Transverse colon (tissue), 4 donors: ENCODE data around the gene CNTNAP2. TPM values are rescaled to one million over a fixed set of nuclear protein-coding genes. Genes with fewer than 3 reads are reported as not detected.

Experiments
- DNase-seq: peaks from one replicate; pipeline ENCODE4 v3.0.0-alpha.2; 2019
- H3K27ac ChIP-seq, 4 donors: fragments of 200-600 bp; sonication (generic); 2 replicates each; pipeline ENCODE4 v1.5.1; 2016 to 2018; ENCODE audit warnings: inconsistent platforms in 4 of 4
- H3K27me3 ChIP-seq: fragments of 200-600 bp; sonication (generic); 2 replicates; pipeline ENCODE4 v1.5.1; 2017; ENCODE audit warnings: inconsistent platforms
- H3K36me3 ChIP-seq, 4 donors: fragments of 200-600 bp; sonication (generic); 2 replicates each; pipeline ENCODE4 v1.5.1; 2017 to 2019; ENCODE audit warnings: inconsistent platforms in 4 of 4
- H3K4me1 ChIP-seq, 4 donors: fragments of 200-600 bp; sonication (generic); 2 replicates each; pipeline ENCODE4 v1.5.1; 2017 to 2020; ENCODE audit warnings: inconsistent platforms in 4 of 4
- H3K4me3 ChIP-seq, 4 donors: fragments of 200-600 bp; sonication (generic); 1 replicate in 1 of 4; 2 replicates in 3 of 4; pipeline versions ENCODE4 v1.5.1 to v1.6.1; 2017 to 2019; ENCODE audit warnings: inconsistent platforms in 4 of 4
- H3K9me3 ChIP-seq, 2 donors: fragments of 200-600 bp; sonication (generic); 2 replicates each; pipeline ENCODE4 v1.5.1; 2017 to 2019; ENCODE audit warnings: inconsistent platforms in 2 of 2
- CTCF ChIP-seq, 5 experiments: fragments of 200-600 bp in 3 of 5; fragments of 450-650 bp in 2 of 5; sonication (generic) in 3 of 5; IDR thresholded peaks; 1 replicate in 2 of 5; 2 replicates in 3 of 5; pipeline ENCODE4 v1.5.1; 2016 to 2017; ENCODE audit warnings: antibody characterized with exemption in 5 of 5, inconsistent platforms in 3 of 5, mild to moderate bottlenecking in 2 of 5, moderate library complexity in 1 of 5
- EP300 ChIP-seq: sonication (generic); formaldehyde crosslinking; IDR thresholded peaks from one replicate; pipeline ENCODE4 v1.6.1; 2017; ENCODE audit warnings: antibody characterized with exemption, low read depth
- POLR2A ChIP-seq: fragments of 450-650 bp; IDR thresholded peaks from one replicate; pipeline ENCODE4 v1.6.1; 2016; ENCODE audit warnings: antibody characterized with exemption, mild to moderate bottlenecking, moderate library complexity
- POLR2AphosphoS5 ChIP-seq, 3 donors: sonication (generic); formaldehyde crosslinking; IDR thresholded peaks; one replicate each; pipeline ENCODE4 v1.6.1; 2016; ENCODE audit warnings: antibody characterized with exemption in 3 of 3
- WGBS, 2 donors: methylation state at CpG; one replicate each; pipeline ENCODE4 v1.1.5; 2018; ENCODE audit warnings: low coverage in 1 of 2; 5-methylcytosine and 5-hydroxymethylcytosine counted together
- in situ Hi-C, 4 donors: fragments of 200-750 bp; cut with MboI; loops; one replicate each; pipeline versions ENCODE4 v1.15.0 to v1.15.1; 2017; ENCODE audit warnings: low sequenced_read_pairs in 3 of 4, low pct_ligation_motif_present in 1 of 4, low pct_unique_long_range_greater_than_20kb in 1 of 4
- intact Hi-C: fragments of 100-400 bp; cut with DNase I; formaldehyde crosslinking; loops from one replicate; pipeline ENCODE4 v1.15.1; 2023; ENCODE audit warnings: low total_unique reads
- total RNA-seq, 4 donors: library from RNA; depleted of rRNA; stranded (reverse); fragments of >200 nt; gene quantifications; one replicate each; pipeline ENCODE4 v1.1.0, GENCODE V29; 2016

Gene CNTNAP2
- total RNA-seq, 4 donors from 2014 or later, result 0.60 to 2.9 (median 2.4) TPM

DNA sequence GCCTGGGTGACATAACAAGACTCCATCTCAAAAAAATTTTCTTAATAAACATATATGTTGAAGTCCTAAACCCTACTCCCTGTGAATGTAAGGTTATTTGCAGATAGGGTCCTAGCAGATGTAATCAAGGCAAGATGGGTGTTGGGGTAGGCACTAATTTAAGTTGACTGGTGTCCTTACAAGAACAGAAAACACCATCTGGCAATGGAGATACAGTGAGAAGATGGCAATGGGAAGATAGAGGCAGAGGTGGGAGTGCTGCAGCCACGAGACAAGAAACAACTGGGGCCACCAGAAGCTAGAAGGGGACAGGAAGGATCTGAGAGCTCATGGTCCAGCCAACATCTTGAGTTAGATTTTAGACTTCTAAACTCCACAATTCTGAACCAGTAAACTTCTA lies 606.4 kb downstream of the CNTNAP2 start:
- TF ChIP-seq POLR2A, result no peak
- no peak for TF ChIP-seq EP300
- TF ChIP-seq CTCF (IDR thresholded peaks at IDR 0.05), result no peak
- TF ChIP-seq POLR2AphosphoS5 (IDR thresholded peaks at IDR 0.05), result no peak
- no peaks in the 10 kb centered on the region for H3K27me3 ChIP-seq
- no peaks in the 10 kb centered on the region for H3K9me3 ChIP-seq
- no peaks in the 10 kb centered on the region for H3K4me1 ChIP-seq
- H3K27ac ChIP-seq, result no peak overlapping the region
- DNase-seq, result no peak
- in situ Hi-C loops (no loop called here), intact Hi-C loops (no loop called here)
- 44 to 56% methylated on average over 1 of the region's 1 CpG for WGBS, 2 donors
- H3K36me3 ChIP-seq, result no peaks in the 10 kb centered on the region
- no peak overlapping the region for H3K4me3 ChIP-seq

GRCh38 chr7:146725520-146725919 lies 608.9 kb downstream of the CNTNAP2 start:
- intact Hi-C loops (no loop called here), in situ Hi-C loops (no loop called here)
- DNase-seq, result no peak
- peaks cover 0 to 1% of the 10 kb centered on the region in 2 donors for H3K9me3 ChIP-seq
- TF ChIP-seq EP300 (no peak), POLR2A (no peak), POLR2AphosphoS5 (IDR thresholded peaks at IDR 0.05) (no peak), CTCF (IDR thresholded peaks at IDR 0.05) (no peak)
- 79 to 85% methylated on average over 3 of the region's 3 CpGs for WGBS, 2 donors
- H3K4me1 ChIP-seq, result no peaks in the 10 kb centered on the region
- H3K4me3 ChIP-seq, result no peak overlapping the region
- H3K27me3 ChIP-seq, result no peaks in the 10 kb centered on the region
- H3K36me3 ChIP-seq, result no peaks in the 10 kb centered on the region
- H3K27ac ChIP-seq, result no peak overlapping the region

GRCh38 chr7:146728141-146728540 lies 611.5 kb downstream of the CNTNAP2 start:
- Histone ChIP-seq H3K36me3 (no peaks in the 10 kb centered on the region), H3K27me3 (no peaks in the 10 kb centered on the region), H3K9me3 (peaks cover 0 to 6% of the 10 kb centered on the region in 2 donors), H3K27ac (no peak overlapping the region), H3K4me3 (no peak overlapping the region), H3K4me1 (no peaks in the 10 kb centered on the region)
- intact Hi-C loops, result no loop called here
- no peak for DNase-seq
- in situ Hi-C loops, result no loop called here
- 86 to 91% methylated on average over 5 of the region's 5 CpGs for WGBS, 2 donors
- TF ChIP-seq POLR2A, result no peak

DNA sequence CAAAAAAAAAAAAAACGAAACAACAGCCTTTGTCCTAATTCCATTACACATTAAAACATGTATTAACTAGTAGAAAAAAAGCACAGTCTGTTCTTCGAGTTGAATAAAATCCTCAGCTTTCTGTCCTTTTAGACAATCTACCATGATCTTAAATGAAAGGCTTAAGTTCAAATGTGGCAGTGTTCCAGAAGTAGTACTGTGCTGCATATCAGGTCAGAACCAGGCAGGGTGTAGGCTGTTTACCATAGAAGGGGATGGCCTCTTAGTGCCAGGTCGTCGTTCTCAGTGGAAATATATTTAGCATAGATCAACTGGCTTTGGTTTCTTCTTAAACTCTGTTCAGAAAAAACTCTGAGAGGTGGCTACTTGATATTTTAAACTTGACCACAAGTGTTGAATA lies 612.0 kb downstream of the CNTNAP2 start:
- Histone ChIP-seq H3K4me1 (no peaks in the 10 kb centered on the region), H3K27ac (no peak overlapping the region), H3K27me3 (no peaks in the 10 kb centered on the region), H3K4me3 (no peak overlapping the region), H3K36me3 (no peaks in the 10 kb centered on the region), H3K9me3 (peaks cover 0 to 6% of the 10 kb centered on the region in 2 donors)
- no peak for DNase-seq
- in situ Hi-C loops (no loop called here), intact Hi-C loops (no loop called here)
- TF ChIP-seq EP300 (no peak), POLR2A (no peak), CTCF (IDR thresholded peaks at IDR 0.05) (no peak), POLR2AphosphoS5 (IDR thresholded peaks at IDR 0.05) (no peak)
- 63 to 64% methylated on average over 4 of the region's 4 CpGs for WGBS, 2 donors

GRCh38 chr7:146731185-146731584 lies 614.6 kb downstream of the CNTNAP2 start:
- DNase-seq, result no peak
- H3K27me3 ChIP-seq, result no peaks in the 10 kb centered on the region

More at GRCh38 chr7:146731185-146731584, 614.6 kb downstream of the CNTNAP2 start:
- Histone ChIP-seq H3K4me1 (no peaks in the 10 kb centered on the region), H3K36me3 (no peaks in the 10 kb centered on the region), H3K4me3 (no peak overlapping the region), H3K9me3 (peaks cover 0 to 6% of the 10 kb centered on the region in 2 donors), H3K27ac (no peak overlapping the region)
- no peak for TF ChIP-seq POLR2A
- no peak for TF ChIP-seq EP300
- TF ChIP-seq POLR2AphosphoS5 (IDR thresholded peaks at IDR 0.05), result no peak
- no peak for TF ChIP-seq CTCF (IDR thresholded peaks at IDR 0.05)
- in situ Hi-C loops (no loop called here), intact Hi-C loops (no loop called here)
- WGBS, 2 donors, result 80% methylated on average over 4 of the region's 4 CpGs
